ENCODE data around the gene PRKCH. TPM values are rescaled to one million over a fixed set of nuclear protein-coding genes. Genes with fewer than 3 reads are reported as not detected.
A peak's percentile ranks its signal among the peaks of the same experiment; 100 is the strongest.

Gene PRKCH
- total RNA-seq, result 282 and 283 TPM in 2 replicates

GRCh38 chr14:61321385-61322010 is at the start of gene PRKCH:
TSS of gene PRKCH (plus strand) at chr14:61321579. CDS start at chr14:61322102, 523 bp downstream.
- peak; percentile 83 for DNase-seq (ENCODE audit: low read depth, low spot score)

DNA sequence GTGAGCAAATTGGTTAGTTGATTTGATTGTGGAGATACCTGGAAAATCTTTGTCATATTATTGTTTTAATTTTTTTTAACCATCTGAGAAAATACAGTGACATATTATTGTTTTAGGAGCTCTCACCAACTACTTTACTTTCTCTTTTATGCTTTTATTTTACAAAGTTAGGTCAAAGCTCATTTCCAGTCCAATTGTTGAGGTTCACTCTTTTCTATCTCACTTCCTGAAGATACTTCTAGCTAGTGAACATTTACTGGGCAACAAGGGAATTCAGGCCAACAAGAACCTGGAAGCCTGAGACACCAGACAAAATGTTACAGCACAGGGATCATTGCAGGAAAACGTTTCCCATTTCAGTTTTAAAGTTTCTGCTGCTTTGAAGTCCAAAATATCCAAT is 44.1 kb upstream of the PRKCH start:
- peak; percentile 22 for DNase-seq (ENCODE audit: low read depth, low spot score)

- no peak for DNase-seq (ENCODE audit: low read depth, low spot score)
Observed at GRCh38 chr14:61277784-61278183, 43.6 kb upstream of the PRKCH start.

DNA sequence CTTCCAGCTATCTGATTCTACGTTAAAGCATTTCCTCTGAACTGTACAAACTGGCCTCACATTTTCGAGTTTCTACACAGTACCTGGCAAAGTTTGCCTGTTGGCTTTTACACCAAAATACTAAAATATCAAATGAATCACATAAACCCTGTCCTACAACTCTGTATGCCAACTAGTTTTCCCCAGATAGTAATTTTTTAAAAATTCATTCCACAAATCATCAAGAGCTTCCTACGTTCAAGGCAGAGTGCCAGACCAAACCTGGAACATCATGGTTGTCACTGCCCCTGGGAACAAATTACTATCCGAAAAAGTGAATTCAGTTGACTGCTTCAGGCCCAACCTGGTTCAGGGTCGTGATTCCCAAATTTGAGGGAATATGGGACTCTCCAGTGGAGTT is 42.3 kb upstream of the PRKCH start:
- DNase-seq (ENCODE audit: low read depth, low spot score), result no peak

- DNase-seq (ENCODE audit: low read depth, low spot score), result no peak
Observed at GRCh38 chr14:61280092-61280525, 41.3 kb upstream of the PRKCH start.

DNA sequence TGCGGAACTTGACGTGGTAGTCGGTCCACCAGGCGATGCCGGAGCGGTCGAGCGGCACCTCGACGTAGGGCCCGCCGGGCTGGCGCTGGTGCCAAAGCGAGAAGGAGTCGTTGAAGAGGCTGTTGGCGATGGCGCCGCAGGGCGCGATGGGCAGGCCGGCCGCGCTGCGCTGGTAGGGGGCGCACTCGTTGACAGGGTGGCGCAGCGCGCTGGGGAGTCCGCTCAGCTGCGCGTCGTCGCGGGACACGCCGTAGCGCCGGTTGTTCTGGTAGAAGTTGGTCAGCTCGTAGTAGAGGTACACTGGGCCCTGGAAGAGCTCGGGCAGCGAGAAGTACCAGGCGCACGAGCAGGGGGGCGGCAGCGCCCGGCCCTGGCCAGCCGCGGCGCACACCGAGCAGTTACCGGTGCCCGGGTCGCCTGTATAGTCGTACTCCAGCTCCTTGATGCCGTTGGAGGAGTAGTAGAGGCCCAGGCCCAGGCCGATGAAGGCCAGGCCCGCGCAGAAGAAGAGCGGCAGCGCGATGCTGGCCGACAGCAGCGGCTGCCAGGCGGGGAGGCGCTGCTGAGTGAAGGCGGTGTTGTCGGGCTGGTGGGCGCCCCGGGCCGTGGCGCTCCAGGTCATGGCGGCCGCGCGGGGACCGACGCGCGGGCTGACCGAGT is 40.7 kb upstream of the PRKCH start:
- peak; percentile 48 for DNase-seq (ENCODE audit: low read depth, low spot score)

DNA sequence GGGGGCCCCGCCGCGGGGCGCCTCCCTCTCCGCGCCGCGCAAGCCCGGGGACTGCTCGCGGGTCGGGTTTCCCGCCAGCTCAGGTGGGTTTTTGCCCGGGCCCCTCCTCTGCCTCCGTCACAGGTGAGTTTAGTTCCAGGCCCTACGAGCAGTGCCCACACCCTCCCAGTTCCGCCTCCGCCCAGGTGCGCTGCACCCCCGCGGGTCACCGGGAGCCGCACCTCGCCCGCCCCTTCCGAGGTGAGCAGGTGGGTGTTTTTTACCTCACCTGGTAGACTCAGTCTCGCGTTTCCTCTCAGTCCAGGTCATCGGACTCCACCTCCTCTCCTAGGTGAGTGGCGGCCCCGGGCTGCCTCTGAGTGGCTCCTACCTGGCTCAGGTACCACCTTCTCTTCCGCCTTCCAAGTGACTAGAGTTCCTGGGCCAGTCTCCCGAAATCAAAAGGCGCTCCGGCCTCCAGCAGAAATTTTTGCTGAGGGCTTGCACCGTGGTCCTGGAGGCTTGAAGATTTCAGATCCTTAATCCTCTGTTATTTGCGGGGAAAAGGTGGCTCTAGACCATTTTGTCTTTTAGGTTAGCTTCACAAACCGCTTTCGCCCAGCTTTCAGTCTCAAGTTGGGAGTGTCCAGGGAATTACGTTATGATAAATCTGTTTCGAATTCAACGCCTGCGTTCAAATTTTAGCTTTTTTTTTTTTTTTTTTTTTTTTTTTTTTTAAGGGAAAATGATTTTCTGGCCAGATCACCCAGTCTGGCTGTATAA is 40.0 kb upstream of the PRKCH start, which contains the start of gene TMEM30B:
TSS of gene TMEM30B (minus strand) at position 153 of the 762 bp plus-strand sequence. CDS start 191 bp downstream, outside the sequence.
- DNase-seq (ENCODE audit: low read depth, low spot score), result no peak

GRCh38 chr14:61281948-61282275 is 39.5 kb upstream of the PRKCH start:
- DNase-seq (ENCODE audit: low read depth, low spot score), result no peak

- DNase-seq (ENCODE audit: low read depth, low spot score), result no peak
Observed at GRCh38 chr14:61282746-61283145, 38.6 kb upstream of the PRKCH start.

GRCh38 chr14:61284001-61284400 is 37.4 kb upstream of the PRKCH start:
- no peak for DNase-seq (ENCODE audit: low read depth, low spot score)

DNA sequence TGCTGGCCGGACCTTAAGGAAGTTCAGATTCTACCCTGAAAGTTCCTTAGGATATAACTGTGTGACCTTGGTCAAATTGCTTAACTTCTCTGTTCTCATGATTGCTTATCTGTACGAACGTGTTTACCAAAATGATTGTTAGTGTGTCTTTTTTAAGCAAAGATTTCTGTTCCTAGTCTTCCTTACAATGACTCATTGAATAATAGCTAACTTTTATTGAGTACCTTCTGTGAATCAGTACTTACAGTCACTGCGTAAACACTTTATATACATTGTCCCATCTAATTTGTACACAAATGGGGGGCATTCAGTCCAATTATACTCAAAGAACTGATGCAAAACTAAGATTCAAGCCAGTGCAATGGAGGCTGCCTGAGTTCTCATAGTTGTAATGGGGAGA is 36.0 kb upstream of the PRKCH start:
- no peak for DNase-seq (ENCODE audit: low read depth, low spot score)

- DNase-seq (ENCODE audit: low read depth, low spot score), result no peak
Observed at GRCh38 chr14:61287196-61287595, 34.2 kb upstream of the PRKCH start.

GRCh38 chr14:61288228-61288627 is 33.2 kb upstream of the PRKCH start:
- DNase-seq (ENCODE audit: low read depth, low spot score), result no peak

DNA sequence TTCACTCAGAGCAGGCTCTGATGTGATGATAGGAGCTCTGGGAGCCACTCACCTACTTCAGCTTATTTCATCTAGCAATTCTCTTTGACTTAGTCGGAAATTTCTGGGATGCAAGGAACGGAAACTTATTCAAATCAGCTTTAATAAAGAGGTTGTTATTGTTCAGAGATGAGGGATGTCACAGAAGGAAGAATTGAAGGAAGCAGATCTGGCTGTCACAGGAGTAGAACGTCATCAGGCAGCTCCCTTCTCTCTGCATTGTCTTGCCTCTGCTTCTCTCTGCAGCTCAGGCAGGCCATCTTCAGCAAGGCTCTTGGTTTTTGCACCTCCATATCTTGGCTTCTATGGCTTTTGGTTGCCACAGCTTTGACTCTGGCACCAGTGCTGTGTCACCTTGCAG is 32.7 kb upstream of the PRKCH start:
- DNase-seq (ENCODE audit: low read depth, low spot score), result no peak

DNA sequence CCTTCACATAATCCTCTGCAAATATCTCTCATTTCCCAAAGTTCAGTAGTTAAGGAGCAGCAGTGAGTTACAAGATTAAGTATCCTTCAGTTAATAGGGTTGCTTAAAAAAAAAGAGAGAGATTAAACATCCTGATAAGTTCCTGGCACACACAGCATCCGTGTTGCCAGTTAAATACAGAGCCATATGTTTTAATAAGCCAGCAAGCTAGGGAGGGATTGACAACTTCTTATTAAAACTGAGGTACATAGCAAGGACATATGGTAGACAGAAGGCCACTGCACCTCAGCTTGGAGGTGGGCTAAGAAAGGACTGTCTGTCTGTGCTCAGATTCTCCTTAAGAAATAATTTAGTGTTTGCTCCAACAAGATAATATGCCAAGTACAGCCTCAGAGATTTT is 30.7 kb upstream of the PRKCH start:
- no peak for DNase-seq (ENCODE audit: low read depth, low spot score)

GRCh38 chr14:61296151-61296550 is 25.2 kb upstream of the PRKCH start:
- no peak for DNase-seq (ENCODE audit: low read depth, low spot score)

- DNase-seq (ENCODE audit: low read depth, low spot score), result peak; percentile 37
Observed at GRCh38 chr14:61296719-61297502, 24.5 kb upstream of the PRKCH start.

GRCh38 chr14:61297581-61297980 is 23.8 kb upstream of the PRKCH start:
- no peak for DNase-seq (ENCODE audit: low read depth, low spot score)

GRCh38 chr14:61298824-61299223 is 22.6 kb upstream of the PRKCH start:
- DNase-seq (ENCODE audit: low read depth, low spot score), result no peak

DNA sequence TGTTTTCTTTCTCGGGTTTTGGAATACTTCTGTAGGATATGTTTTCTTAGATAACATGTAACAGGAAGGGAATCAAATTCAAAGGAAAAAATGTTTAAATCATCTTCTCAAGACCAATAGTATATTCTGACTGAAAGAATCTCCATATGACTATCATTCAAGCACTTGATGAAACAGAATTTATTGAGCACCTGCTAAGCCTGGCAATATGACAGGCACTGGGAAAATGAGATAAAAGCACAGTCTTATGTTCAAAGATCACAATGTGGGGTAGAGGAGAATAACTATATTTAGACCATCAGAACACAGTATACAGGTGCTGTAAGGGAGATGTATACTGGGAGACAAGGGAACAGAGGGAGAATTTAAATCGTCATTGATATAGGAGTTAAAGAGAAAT is 21.2 kb upstream of the PRKCH start:
- DNase-seq (ENCODE audit: low read depth, low spot score), result no peak

- no peak for DNase-seq (ENCODE audit: low read depth, low spot score)
Observed at GRCh38 chr14:61300754-61301153, 20.6 kb upstream of the PRKCH start.

GRCh38 chr14:61304688-61305087 is 16.7 kb upstream of the PRKCH start:
- no peak for DNase-seq (ENCODE audit: low read depth, low spot score)
